HepG2 (cell line): ENCODE data around the gene SDC1. TPM values are rescaled to one million over a fixed set of nuclear protein-coding genes. Genes with fewer than 3 reads are reported as not detected.

Experiments
- BRD4 ChIP-seq: sonication (generic); formaldehyde crosslinking; IDR thresholded peaks from 2 replicates; pipeline ENCODE4 v1.4.0; 2020; ENCODE audit warnings: missing genetic modification reagents
- HDAC6 ChIP-seq: fragments of 200-600 bp; sonication (generic); IDR thresholded peaks from 2 replicates; pipeline ENCODE4 v1.7.0; 2017; ENCODE audit warnings: mild to moderate bottlenecking, antibody characterized with exemption, low read length, low read depth
- PATZ1 ChIP-seq: sonication (generic); formaldehyde crosslinking; IDR thresholded peaks from 2 replicates; pipeline ENCODE4 v1.4.0; 2020; ENCODE audit warnings: missing genetic modification reagents
- SALL2 ChIP-seq: sonication (generic); formaldehyde crosslinking; IDR thresholded peaks from 2 replicates; pipeline ENCODE4 v1.8.1; 2023; ENCODE audit warnings: mild to moderate bottlenecking, missing genetic modification reagents, inconsistent platforms
- SKIL ChIP-seq: sonication (generic); formaldehyde crosslinking; IDR thresholded peaks from 2 replicates; pipeline ENCODE4 v1.8.0; 2022; ENCODE audit warnings: missing genetic modification reagents, mild to moderate bottlenecking, moderate library complexity, borderline replicate concordance
- SPEN ChIP-seq: sonication (generic); formaldehyde crosslinking; IDR thresholded peaks from 2 replicates; pipeline ENCODE4 v1.5.1; 2020; ENCODE audit warnings: low read depth, mild to moderate bottlenecking, missing genetic modification reagents
- TFAP4 ChIP-seq: sonication (generic); IDR thresholded peaks from 2 replicates; pipeline ENCODE4 v1.6.1; 2016; ENCODE audit warnings: low read depth, borderline replicate concordance
- UBTF ChIP-seq: sonication (generic); formaldehyde crosslinking; IDR thresholded peaks from 2 replicates; pipeline ENCODE4 v1.4.0; 2020; ENCODE audit warnings: mild to moderate bottlenecking, missing genetic modification reagents
- ZBTB34 ChIP-seq: sonication (generic); formaldehyde crosslinking; IDR thresholded peaks from 2 replicates; pipeline ENCODE4 v1.8.0; 2022; ENCODE audit warnings: mild to moderate bottlenecking, missing genetic modification reagents
- ZNF530 ChIP-seq: sonication (generic); formaldehyde crosslinking; IDR thresholded peaks from 2 replicates; pipeline ENCODE4 v1.5.0; 2020; ENCODE audit warnings: low read depth, mild to moderate bottlenecking, missing genetic modification reagents
- ZNF646 ChIP-seq: sonication (generic); formaldehyde crosslinking; IDR thresholded peaks from 2 replicates; pipeline ENCODE4 v1.9.0; 2021; ENCODE audit warnings: mild to moderate bottlenecking, missing genetic modification reagents
- ZNF703 ChIP-seq: sonication (generic); formaldehyde crosslinking; IDR thresholded peaks from 2 replicates; pipeline ENCODE4 v1.5.1; 2020; ENCODE audit warnings: missing genetic modification reagents, mild to moderate bottlenecking, moderate library complexity, borderline replicate concordance
- ZNF768 ChIP-seq: sonication (generic); formaldehyde crosslinking; IDR thresholded peaks from 2 replicates; pipeline ENCODE4 v1.4.0; 2020; ENCODE audit warnings: missing genetic modification reagents
- polyA plus RNA-seq, 8 experiments: library from polyadenylated mRNA; depleted of rRNA in 3 of 8; stranded (reverse) in 7 of 8; unstranded in 1 of 8; fragments of >200 nt; fragmentation: Illumina TruSeq in 4 of 8; extraction: Trizol in 4 of 8; gene quantifications; 2 replicates each; pipeline versions ENCODE4 v1.2.1 to v1.2.3, GENCODE V29; 2011 to 2016; ENCODE audit warnings: low read depth in 4 of 8, missing spikeins in 1 of 8, mixed read lengths in 1 of 8; ENCODE audit not compliant: insufficient read depth in 1 of 8
- total RNA-seq, 5 experiments: library from RNA; depleted of rRNA; stranded (reverse); fragments of >200 nt; fragmentation: Illumina TruSeq; extraction: Trizol; gene quantifications; 2 replicates each; pipeline ENCODE4 v1.2.3, GENCODE V29; 2016; ENCODE audit warnings: low read depth in 1 of 5

Gene SDC1
- total and polyA plus RNA-seq, 2 of the 13 experiments (the other 11 are each of a cell fraction or from before 2014, with no cell fraction given): 108 to 119 TPM

- TF ChIP-seq ZNF646 (CRISPR knock-in tag): peak; percentile 60; the same call in 1 of the 2 replicates
- TF ChIP-seq PATZ1 (CRISPR knock-in tag): 0 out of 2 replicates have a peak, but pooled peaks have one; percentile 29
- no peak for TF ChIP-seq ZBTB34 (CRISPR knock-in tag)
- peak; percentile 51 for TF ChIP-seq UBTF (CRISPR knock-in tag)
- TF ChIP-seq ZNF703 (CRISPR knock-in tag): no peak
- TF ChIP-seq SKIL (CRISPR knock-in tag): no peak
- peak; percentile 81; the same call in 1 of the 2 replicates for TF ChIP-seq ZNF768 (CRISPR knock-in tag)
- no peak for TF ChIP-seq ZNF530 (CRISPR knock-in tag)
- no peak for TF ChIP-seq SPEN (CRISPR knock-in tag)
- no peak for TF ChIP-seq HDAC6
- TF ChIP-seq SALL2 (CRISPR knock-in tag): peak; percentile 37; the same call in 1 of the 2 replicates
- TF ChIP-seq TFAP4: no peak
- TF ChIP-seq BRD4 (CRISPR knock-in tag): peak; percentile 33; the same call in 1 of the 2 replicates
Observed at GRCh38 chr2:20187331-20187730, 37.6 kb downstream of the SDC1 start (continued).
